HL-60 (cell line): Measurements from ENCODE around the gene LMAN1L.

ENCODE experiments used
- POLR2AphosphoS5 ChIP-seq: IDR thresholded peaks from 2 replicates; pipeline ENCODE4 v1.6.1; 2012; ENCODE audit warnings: low read depth
- SPI1 ChIP-seq: IDR thresholded peaks from 2 replicates; pipeline ENCODE4 v1.6.1; 2012; ENCODE audit warnings: low read depth, mild to moderate bottlenecking, borderline replicate concordance
- TF ChIP-seq, protein P1 (sequence below): IDR thresholded peaks from one replicate; pipeline ENCODE4 v1.5.1; 2011; ENCODE audit warnings: low read length, control low read depth, inconsistent platforms; ENCODE audit not compliant: insufficient read depth

DNA sequence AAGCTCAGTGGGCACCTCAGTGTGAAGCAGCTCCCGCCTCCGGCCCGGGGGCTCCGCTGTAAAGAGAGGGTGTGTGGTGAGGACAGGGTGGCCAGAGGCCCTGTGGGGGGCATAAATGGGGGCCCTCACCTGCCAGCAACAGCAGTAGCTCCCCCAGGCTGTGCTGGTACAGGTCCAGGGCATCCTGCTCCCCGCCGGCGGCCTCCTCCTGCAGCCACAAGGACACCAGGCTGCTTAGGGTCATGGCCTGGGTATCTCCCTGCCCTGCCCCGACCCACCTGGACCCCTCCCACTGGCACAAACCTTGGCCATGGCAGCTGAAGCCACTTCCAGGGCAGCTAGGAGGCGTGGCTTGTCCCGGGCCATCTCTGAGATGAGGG lies 25.5 kb downstream of the LMAN1L start:
- TF ChIP-seq, protein P1, sequence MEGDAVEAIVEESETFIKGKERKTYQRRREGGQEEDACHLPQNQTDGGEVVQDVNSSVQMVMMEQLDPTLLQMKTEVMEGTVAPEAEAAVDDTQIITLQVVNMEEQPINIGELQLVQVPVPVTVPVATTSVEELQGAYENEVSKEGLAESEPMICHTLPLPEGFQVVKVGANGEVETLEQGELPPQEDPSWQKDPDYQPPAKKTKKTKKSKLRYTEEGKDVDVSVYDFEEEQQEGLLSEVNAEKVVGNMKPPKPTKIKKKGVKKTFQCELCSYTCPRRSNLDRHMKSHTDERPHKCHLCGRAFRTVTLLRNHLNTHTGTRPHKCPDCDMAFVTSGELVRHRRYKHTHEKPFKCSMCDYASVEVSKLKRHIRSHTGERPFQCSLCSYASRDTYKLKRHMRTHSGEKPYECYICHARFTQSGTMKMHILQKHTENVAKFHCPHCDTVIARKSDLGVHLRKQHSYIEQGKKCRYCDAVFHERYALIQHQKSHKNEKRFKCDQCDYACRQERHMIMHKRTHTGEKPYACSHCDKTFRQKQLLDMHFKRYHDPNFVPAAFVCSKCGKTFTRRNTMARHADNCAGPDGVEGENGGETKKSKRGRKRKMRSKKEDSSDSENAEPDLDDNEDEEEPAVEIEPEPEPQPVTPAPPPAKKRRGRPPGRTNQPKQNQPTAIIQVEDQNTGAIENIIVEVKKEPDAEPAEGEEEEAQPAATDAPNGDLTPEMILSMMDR: no peak
- TF ChIP-seq SPI1 (no peak), POLR2AphosphoS5 (no peak)
